Panc1 (cell line): Measurements from ENCODE around the gene AKIRIN2.

Experiments used
- POLR2AphosphoS5 ChIP-seq: IDR thresholded peaks from 2 replicates; pipeline ENCODE4 v1.6.1; 2012; ENCODE audit warnings: mild to moderate bottlenecking, low read depth, low read length, moderate library complexity
- TCF7L2 ChIP-seq: IDR thresholded peaks from 2 replicates; pipeline ENCODE4 v1.6.1; 2011; ENCODE audit warnings: mild to moderate bottlenecking, low read depth, low read length, inconsistent platforms
- TF ChIP-seq, protein P1 (sequence below): fragments of 450-650 bp; IDR thresholded peaks from 2 replicates; pipeline ENCODE4 v1.5.1; 2017; ENCODE audit warnings: mild to moderate bottlenecking
- TF ChIP-seq, protein P2 (sequence below), 2 experiments: IDR thresholded peaks; 2 replicates each; pipeline ENCODE4 v1.6.1; 2011 to 2012; ENCODE audit warnings: low read depth in 2 of 2, control low read depth in 1 of 2, low read length in 1 of 2, mild to moderate bottlenecking in 1 of 2, moderate library complexity in 1 of 2; ENCODE audit not compliant: insufficient read depth in 1 of 2

DNA sequence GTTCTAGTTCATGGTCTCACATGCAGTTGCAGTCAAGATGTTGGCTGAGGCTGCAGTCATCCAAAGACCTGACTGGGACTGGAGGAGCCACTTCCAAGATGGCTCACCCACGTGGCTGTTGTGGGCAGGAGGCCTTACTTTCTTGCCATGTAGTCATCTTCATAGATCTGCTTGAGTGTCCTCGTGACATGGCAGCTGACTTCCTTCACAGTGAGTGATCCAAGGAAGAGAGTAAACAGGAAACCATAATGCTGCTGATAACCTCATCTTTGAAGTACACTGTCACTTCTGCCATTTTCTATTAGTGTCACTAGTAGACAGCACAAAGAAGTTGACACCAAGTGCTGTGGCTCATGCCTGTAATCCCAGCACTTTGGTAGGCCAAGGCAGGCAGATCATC is 40.1 kb upstream of the AKIRIN2 start:
- TF ChIP-seq, protein P1, sequence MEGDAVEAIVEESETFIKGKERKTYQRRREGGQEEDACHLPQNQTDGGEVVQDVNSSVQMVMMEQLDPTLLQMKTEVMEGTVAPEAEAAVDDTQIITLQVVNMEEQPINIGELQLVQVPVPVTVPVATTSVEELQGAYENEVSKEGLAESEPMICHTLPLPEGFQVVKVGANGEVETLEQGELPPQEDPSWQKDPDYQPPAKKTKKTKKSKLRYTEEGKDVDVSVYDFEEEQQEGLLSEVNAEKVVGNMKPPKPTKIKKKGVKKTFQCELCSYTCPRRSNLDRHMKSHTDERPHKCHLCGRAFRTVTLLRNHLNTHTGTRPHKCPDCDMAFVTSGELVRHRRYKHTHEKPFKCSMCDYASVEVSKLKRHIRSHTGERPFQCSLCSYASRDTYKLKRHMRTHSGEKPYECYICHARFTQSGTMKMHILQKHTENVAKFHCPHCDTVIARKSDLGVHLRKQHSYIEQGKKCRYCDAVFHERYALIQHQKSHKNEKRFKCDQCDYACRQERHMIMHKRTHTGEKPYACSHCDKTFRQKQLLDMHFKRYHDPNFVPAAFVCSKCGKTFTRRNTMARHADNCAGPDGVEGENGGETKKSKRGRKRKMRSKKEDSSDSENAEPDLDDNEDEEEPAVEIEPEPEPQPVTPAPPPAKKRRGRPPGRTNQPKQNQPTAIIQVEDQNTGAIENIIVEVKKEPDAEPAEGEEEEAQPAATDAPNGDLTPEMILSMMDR, result no peak
- TF ChIP-seq, protein P2, sequence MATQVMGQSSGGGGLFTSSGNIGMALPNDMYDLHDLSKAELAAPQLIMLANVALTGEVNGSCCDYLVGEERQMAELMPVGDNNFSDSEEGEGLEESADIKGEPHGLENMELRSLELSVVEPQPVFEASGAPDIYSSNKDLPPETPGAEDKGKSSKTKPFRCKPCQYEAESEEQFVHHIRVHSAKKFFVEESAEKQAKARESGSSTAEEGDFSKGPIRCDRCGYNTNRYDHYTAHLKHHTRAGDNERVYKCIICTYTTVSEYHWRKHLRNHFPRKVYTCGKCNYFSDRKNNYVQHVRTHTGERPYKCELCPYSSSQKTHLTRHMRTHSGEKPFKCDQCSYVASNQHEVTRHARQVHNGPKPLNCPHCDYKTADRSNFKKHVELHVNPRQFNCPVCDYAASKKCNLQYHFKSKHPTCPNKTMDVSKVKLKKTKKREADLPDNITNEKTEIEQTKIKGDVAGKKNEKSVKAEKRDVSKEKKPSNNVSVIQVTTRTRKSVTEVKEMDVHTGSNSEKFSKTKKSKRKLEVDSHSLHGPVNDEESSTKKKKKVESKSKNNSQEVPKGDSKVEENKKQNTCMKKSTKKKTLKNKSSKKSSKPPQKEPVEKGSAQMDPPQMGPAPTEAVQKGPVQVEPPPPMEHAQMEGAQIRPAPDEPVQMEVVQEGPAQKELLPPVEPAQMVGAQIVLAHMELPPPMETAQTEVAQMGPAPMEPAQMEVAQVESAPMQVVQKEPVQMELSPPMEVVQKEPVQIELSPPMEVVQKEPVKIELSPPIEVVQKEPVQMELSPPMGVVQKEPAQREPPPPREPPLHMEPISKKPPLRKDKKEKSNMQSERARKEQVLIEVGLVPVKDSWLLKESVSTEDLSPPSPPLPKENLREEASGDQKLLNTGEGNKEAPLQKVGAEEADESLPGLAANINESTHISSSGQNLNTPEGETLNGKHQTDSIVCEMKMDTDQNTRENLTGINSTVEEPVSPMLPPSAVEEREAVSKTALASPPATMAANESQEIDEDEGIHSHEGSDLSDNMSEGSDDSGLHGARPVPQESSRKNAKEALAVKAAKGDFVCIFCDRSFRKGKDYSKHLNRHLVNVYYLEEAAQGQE (IDR thresholded peaks at IDR 0.05; ENCODE audit: insufficient read depth in 1 of 2, low read depth in 2 of 2, low read length in 1 of 2), result no peak
- TF ChIP-seq POLR2AphosphoS5 (no peak), TCF7L2 (no peak)
